HCT116 (cell line): ENCODE results near the gene ADGRL3. TPM values are rescaled to one million over a fixed set of nuclear protein-coding genes. Genes with fewer than 3 reads are reported as not detected.

ENCODE experiments used
- ATAC-seq: fragments of 200-7000 bp; cut with Tn5 transposase; 2 replicates; pipeline ENCODE4 v1.9.1; 2020; ENCODE audit warnings: mild to moderate bottlenecking, moderate library complexity
- BruUV-seq: library from RNA; stranded (reverse); fragments of 400-500 nt; replicated peaks from 2 replicates; lab custom pipeline; 2021; lab: Mats Ljungman, UMichigan
- CTCF ChIA-PET: fragments of 300-600 bp; sonication (Branson Sonifier 250); formaldehyde crosslinking; loops from one replicate; lab custom pipeline; 2021; ENCODE audit warnings: antibody characterized with exemption; lab: Charles Lee
- POLR2A ChIA-PET: fragments of 300-600, 350-600 bp; sonication (Branson Sonifier 250); formaldehyde crosslinking; loops from one replicate; lab custom pipeline; 2021; ENCODE audit warnings: antibody characterized with exemption; lab: Charles Lee
- RAD21 ChIA-PET, 2 experiments: fragments of 300-600 bp; sonication (Branson Sonifier 250); formaldehyde crosslinking; loops; one replicate each; lab custom pipeline; 2023; ENCODE audit warnings: low total read pairs in 2 of 2; ENCODE audit not compliant: uncharacterized antibody in 2 of 2, unreplicated experiment in 2 of 2, low non-redundant PET in 1 of 2; lab: Charles Lee
- DNase-seq: peaks from one replicate; pipeline ENCODE4 v3.0.0-alpha.2; 2010; ENCODE audit warnings: low read depth, low spot score
- H2AFZ ChIP-seq: fragments of 200-600 bp; shearing (Covaris generic), sonication (generic); 2 replicates; pipeline ENCODE4 v1.6.1; 2017; ENCODE audit warnings: low read depth, mixed run types, mixed read lengths, antibody characterized with exemption, low read length; ENCODE audit not compliant: poor library complexity, severe bottlenecking
- H3K27ac ChIP-seq: 2 replicates; pipeline ENCODE4 v1.5.1; 2012; ENCODE audit warnings: low read depth, low read length
- H3K27me3 ChIP-seq: fragments of 200-600 bp; sonication (generic); 2 replicates; pipeline ENCODE4 v1.6.1; 2016; ENCODE audit warnings: mixed run types, low read length, mixed read lengths; ENCODE audit not compliant: insufficient read depth
- H3K36me3 ChIP-seq, 2 experiments: fragments of 200-500 bp in 1 of 2; fragments of 200-600 bp in 1 of 2; sonication (Bioruptor generic) in 1 of 2; sonication (generic) in 1 of 2; 2 replicates each; pipeline versions ENCODE4 v1.5.1 to v1.6.1; 2014 to 2016; ENCODE audit warnings: low read length in 2 of 2, inconsistent platforms in 1 of 2, mixed read lengths in 1 of 2, mixed run types in 1 of 2; ENCODE audit not compliant: insufficient read depth in 2 of 2, control insufficient read depth in 1 of 2
- H3K4me1 ChIP-seq, 2 experiments: fragments of 200-600 bp in 1 of 2; sonication (generic) in 1 of 2; 2 replicates each; pipeline versions ENCODE4 v1.5.1 to v1.6.1; 2012 to 2017; ENCODE audit warnings: low read length in 2 of 2, inconsistent platforms in 1 of 2, mild to moderate bottlenecking in 1 of 2, mixed read lengths in 1 of 2, mixed run types in 1 of 2, moderate library complexity in 1 of 2; ENCODE audit not compliant: insufficient read depth in 2 of 2, control insufficient read depth in 1 of 2
- H3K4me2 ChIP-seq: fragments of 200-600 bp; sonication (generic); 2 replicates; pipeline ENCODE4 v1.6.1; 2017; ENCODE audit warnings: mixed run types, low read length, mixed read lengths
- H3K4me3 ChIP-seq, 2 experiments: fragments of 200-600 bp in 1 of 2; sonication (generic) in 1 of 2; replicated peaks in 1 of 2; 2 replicates each; pipeline ENCODE4 v1.5.1; 2011 to 2016; ENCODE audit warnings: low read length in 2 of 2, control low read depth in 1 of 2, low read depth in 1 of 2, mild to moderate bottlenecking in 1 of 2, mixed read lengths in 1 of 2, mixed run types in 1 of 2
- H3K79me2 ChIP-seq: fragments of 200-600 bp; sonication (generic); 2 replicates; pipeline ENCODE4 v1.6.1; 2017; ENCODE audit warnings: mild to moderate bottlenecking, mixed run types, low read length, moderate library complexity, mixed read lengths; ENCODE audit not compliant: insufficient read depth
- H3K9ac ChIP-seq: fragments of 200-600 bp; sonication (generic); 2 replicates; pipeline ENCODE4 v1.6.1; 2016; ENCODE audit warnings: low read length, mixed read lengths
- H3K9me2 ChIP-seq: fragments of 200-600 bp; sonication (generic), shearing (Covaris generic); 2 replicates; pipeline ENCODE4 v1.6.1; 2017; ENCODE audit warnings: mixed run types, mild to moderate bottlenecking, moderate library complexity; ENCODE audit not compliant: insufficient read depth
- H3K9me3 ChIP-seq, 2 experiments: fragments of 200-500 bp in 1 of 2; fragments of 200-600 bp in 1 of 2; sonication (Bioruptor generic) in 1 of 2; sonication (generic) in 1 of 2; 2 replicates each; pipeline ENCODE4 v1.6.1; 2014 to 2017; ENCODE audit warnings: low read length in 2 of 2, mixed read lengths in 2 of 2, inconsistent platforms in 1 of 2, low read depth in 1 of 2, mild to moderate bottlenecking in 1 of 2, mixed run types in 1 of 2, moderate library complexity in 1 of 2; ENCODE audit not compliant: control insufficient read depth in 1 of 2, insufficient read depth in 1 of 2
- H4K20me1 ChIP-seq: fragments of 200-600 bp; sonication (generic), shearing (Covaris generic); 2 replicates; pipeline ENCODE4 v1.6.1; 2017; ENCODE audit warnings: mixed run types, mild to moderate bottlenecking, moderate library complexity; ENCODE audit not compliant: insufficient read depth
- ATF3 ChIP-seq: IDR thresholded peaks from 2 replicates; pipeline ENCODE4 v1.6.1; 2012
- CBX3 ChIP-seq: IDR thresholded peaks from 2 replicates; pipeline ENCODE4 v1.6.1; 2012; ENCODE audit warnings: low read depth
- ELF1 ChIP-seq: IDR thresholded peaks from 2 replicates; pipeline ENCODE4 v1.6.1; 2012; ENCODE audit warnings: low read depth, borderline replicate concordance
- EZH2 ChIP-seq: fragments of 200-600 bp; sonication (generic); IDR thresholded peaks from 2 replicates; pipeline ENCODE4 v1.6.1; 2017; ENCODE audit warnings: antibody characterized with exemption, mixed run types
- EZH2phosphoT487 ChIP-seq: fragments of 200-600 bp; IDR thresholded peaks from 2 replicates; pipeline ENCODE4 v1.6.1; 2018; ENCODE audit warnings: antibody characterized with exemption, borderline replicate concordance
- FOSL1 ChIP-seq: IDR thresholded peaks from 2 replicates; pipeline ENCODE4 v1.6.1; 2012; ENCODE audit warnings: low read depth
- JUND ChIP-seq: IDR thresholded peaks from 2 replicates; pipeline ENCODE4 v1.6.1; 2012
- MAX ChIP-seq: IDR thresholded peaks from 2 replicates; pipeline ENCODE4 v1.6.1; 2012
- POLR2A ChIP-seq: IDR thresholded peaks from 2 replicates; pipeline ENCODE4 v1.7.0; 2011; ENCODE audit warnings: borderline replicate concordance; ENCODE audit not compliant: insufficient read depth, insufficient read length; ENCODE audit errors: extremely low read depth
- REST ChIP-seq: IDR thresholded peaks from 2 replicates; pipeline ENCODE4 v1.6.1; 2012; ENCODE audit warnings: low read depth
- SP1 ChIP-seq: IDR thresholded peaks from 2 replicates; pipeline ENCODE4 v1.6.1; 2012; ENCODE audit warnings: low read depth
- SRF ChIP-seq: IDR thresholded peaks from 2 replicates; pipeline ENCODE4 v1.6.1; 2012; ENCODE audit warnings: low read depth
- TCF7L2 ChIP-seq: IDR thresholded peaks from 2 replicates; pipeline ENCODE4 v1.7.0; 2011; ENCODE audit warnings: borderline replicate concordance, inconsistent platforms; ENCODE audit not compliant: insufficient read depth, insufficient read length; ENCODE audit errors: extremely low read depth
- YY1 ChIP-seq: IDR thresholded peaks from 2 replicates; pipeline ENCODE4 v1.6.1; 2011; ENCODE audit warnings: low read length, low read depth, moderate library complexity, mild to moderate bottlenecking; ENCODE audit not compliant: insufficient replicate concordance; ENCODE audit errors: extremely low read depth
- ZNF274 ChIP-seq: fragments of 200-500 bp; sonication (Bioruptor generic); IDR thresholded peaks from 2 replicates; pipeline ENCODE4 v1.6.1; 2014; ENCODE audit warnings: mild to moderate bottlenecking, low read depth, low read length, inconsistent platforms
- intact Hi-C: fragments of 100-400 bp; cut with micrococcal nuclease; formaldehyde crosslinking; loops from 2 replicates; pipeline ENCODE4 v1.10.0; 2022
- total RNA-seq: library from RNA; stranded (reverse); gene quantifications from one replicate; pipeline ENCODE4 v1.2.1, GENCODE V29; 2021; ENCODE audit not compliant: unreplicated experiment

The ADGRL3 gene
- total RNA-seq, 1 experiment from 2014 or later = not detected

GRCh38 chr4:61959087-61959486 is 759.0 kb downstream of the ADGRL3 start:
- no peaks in the 10 kb centered on the region for H3K4me1 ChIP-seq
- no peaks in the 10 kb centered on the region for H3K9me2 ChIP-seq
- no peaks in the 10 kb centered on the region for H3K36me3 ChIP-seq
- intact Hi-C loops = no loop called here
- no peak overlapping the region for H3K27ac ChIP-seq
- no peaks in the 10 kb centered on the region for H3K27me3 ChIP-seq
- no peaks in the 10 kb centered on the region for H3K79me2 ChIP-seq
- H3K4me2 ChIP-seq = no peak overlapping the region
- peaks cover 8 to 17% of the 10 kb centered on the region in 2 experiments; a peak in 2 of 4 replicates for H3K9me3 ChIP-seq
- CTCF ChIA-PET = no interaction called here
- DNase-seq = no peak
- no TSS peak for BruUV-seq
- H2AFZ ChIP-seq = no peak overlapping the region
- RAD21 ChIA-PET = no interaction called here
- POLR2A ChIA-PET = no interaction called here
- TF ChIP-seq ELF1 (no peak), EZH2phosphoT487 (no peak), CBX3 (no peak), YY1 (no peak)
- no peak for ATAC-seq
- no peak overlapping the region for H3K4me3 ChIP-seq
- no peak overlapping the region for H3K9ac ChIP-seq
- no peaks in the 10 kb centered on the region for H4K20me1 ChIP-seq

GRCh38 chr4:61984260-61984909 is 784.3 kb downstream of the ADGRL3 start:
- H3K9me2 ChIP-seq = no peaks in the 10 kb centered on the region
- no peak for DNase-seq
- no TSS peak for BruUV-seq
- TF ChIP-seq ATF3 (no peak), ELF1 (no peak), ZNF274 (no peak), EZH2 (no peak), FOSL1 (no peak), EZH2phosphoT487 (no peak), TCF7L2 (no peak), SRF (no peak), JUND (no peak), REST (no peak), POLR2A (no peak), MAX (no peak), SP1 (no peak)

More at GRCh38 chr4:61984260-61984909, 784.3 kb downstream of the ADGRL3 start:
- no peak overlapping the region for H2AFZ ChIP-seq
- no peak overlapping the region for H3K4me3 ChIP-seq
- ATAC-seq = no peak
- no peaks in the 10 kb centered on the region for H3K36me3 ChIP-seq
- POLR2A ChIA-PET = no interaction called here
- intact Hi-C loops = no loop called here
- H3K27ac ChIP-seq = no peak overlapping the region
- no peak overlapping the region for H3K4me2 ChIP-seq
- CTCF ChIA-PET = no interaction called here
- H3K9me3 ChIP-seq = peaks cover 6 to 9% of the 10 kb centered on the region in 2 experiments; a peak in 3 of 4 replicates
- H3K9ac ChIP-seq = no peak overlapping the region
- RAD21 ChIA-PET = no interaction called here
- H4K20me1 ChIP-seq = no peaks in the 10 kb centered on the region
- H3K79me2 ChIP-seq = no peaks in the 10 kb centered on the region
- no peaks in the 10 kb centered on the region for H3K27me3 ChIP-seq
- H3K4me1 ChIP-seq = no peaks in the 10 kb centered on the region
